ENCODE measurements around the gene RAX2. TPM values are rescaled to one million over a fixed set of nuclear protein-coding genes. Genes with fewer than 3 reads are reported as not detected.
"Not testable (repeated sequence)": the region's sequence is repeated elsewhere in the genome, so short reads cannot be mapped to it uniquely, and the experiment has no call there.

The RAX2 gene
- total and polyA plus RNA-seq, 9 of the 15 experiments (the other 6 are each of a cell fraction or from before 2014, with no cell fraction given): not detected

- H3K9me1 ChIP-seq (ENCODE audit: control insufficient read depth, insufficient read depth, low read length); CTCF ChIA-PET (ENCODE audit: low intra/inter-chr PET ratio); DNase-seq (ENCODE audit: extremely low read depth in 1 of 4, low spot score in 3 of 4); H2AFZ ChIP-seq (ENCODE audit: low read depth, low read length); FAIRE-seq; H3K27ac ChIP-seq (ENCODE audit: extremely low read depth, low read depth, low read length); H3K4me3 ChIP-seq; H3K9me3 ChIP-seq (replicated peaks; ENCODE audit: control insufficient read depth, insufficient read depth, low read depth, low read length); BruUV-seq (replicated peaks); H3K27me3 ChIP-seq (ENCODE audit: control insufficient read depth in 2 of 2, insufficient read depth in 2 of 2, low read length in 2 of 2); H3K9ac ChIP-seq (ENCODE audit: insufficient read depth in 1 of 2, low read depth in 2 of 2, low read length in 2 of 2); H4K20me1 ChIP-seq (replicated peaks; ENCODE audit: control insufficient read depth, insufficient read depth, low read length); POLR2A ChIA-PET; ATAC-seq; intact Hi-C loops (cut with micrococcal nuclease); H3K4me2 ChIP-seq (ENCODE audit: insufficient read depth, low read length); in situ Hi-C loops (cut with MboI): not testable (repeated sequence)
- TF ChIP-seq ZBTB40 (IDR thresholded peaks at IDR 0.05): peak; percentile 91
- TF ChIP-seq ZBTB40 (CRISPR knock-in tag; IDR thresholded peaks at IDR 0.05): peak; percentile 78
- peaks cover 5 to 30% of the 10 kb centered on the region in 2 experiments; a peak in 4 of 5 replicates for H3K4me1 ChIP-seq (replicated peaks in 1 of 2; ENCODE audit: control insufficient read depth in 2 of 2, insufficient read depth in 2 of 2, low read length in 2 of 2)
- 95% methylated on average over 7 of the region's 7 CpGs for WGBS (ENCODE audit: insufficient coverage, low coverage, missing lambda C conversion rate)
- peaks cover 23% of the 10 kb centered on the region; the same call in 1 of the 3 replicates for H3K36me3 ChIP-seq (ENCODE audit: control insufficient read depth, insufficient read depth, low read length)
- H3K79me2 ChIP-seq (ENCODE audit: control insufficient read depth, insufficient read depth, low read length): peaks cover 19% of the 10 kb centered on the region
These were observed 14.3 kb downstream of the RAX2 start for GRCh38 chr19:3757705-3758104.

All from K562 (cell line).